ENCODE results near the gene CDC25B.
"Not testable (repeated sequence)": the region's sequence is repeated elsewhere in the genome, so short reads cannot be mapped to it uniquely, and the experiment has no call there.

The CDC25B gene

GRCh38 chr20:3808544-3808943 lies 12.4 kb downstream of the CDC25B start:
- DNase-seq: no peak

GRCh38 chr20:3811467-3812258 lies 15.6 kb downstream of the CDC25B start:
- peak; percentile 99 for DNase-seq

GRCh38 chr20:3812259-3812681 lies 16.2 kb downstream of the CDC25B start:
- no peak for DNase-seq

- no peak for DNase-seq
Measured at GRCh38 chr20:3812975-3813847, 17.1 kb downstream of the CDC25B start.

GRCh38 chr20:3813848-3814581 lies 17.9 kb downstream of the CDC25B start:
- DNase-seq: no peak

GRCh38 chr20:3814928-3815495 lies 18.9 kb downstream of the CDC25B start:
- DNase-seq: no peak

- DNase-seq: no peak
Measured at GRCh38 chr20:3815703-3816315, 19.7 kb downstream of the CDC25B start.

- peak; percentile 94 for DNase-seq
Measured at GRCh38 chr20:3818155-3819151, 22.3 kb downstream of the CDC25B start.

- DNase-seq: no peak
Measured at GRCh38 chr20:3819411-3820047, 23.4 kb downstream of the CDC25B start.

GRCh38 chr20:3820048-3820900 lies 24.2 kb downstream of the CDC25B start, which contains the start of gene AP5S1:
TSS of gene AP5S1 (plus strand) at chr20:3820547. CDS start at chr20:3822118, 1,571 bp downstream.
- peak; percentile 98 for DNase-seq

GRCh38 chr20:3820901-3821727 lies 25.0 kb downstream of the CDC25B start:
- DNase-seq: no peak

GRCh38 chr20:3821996-3822395 lies 25.9 kb downstream of the CDC25B start:
- DNase-seq: no peak

- no peak for DNase-seq
Measured at GRCh38 chr20:3823881-3824280, 27.8 kb downstream of the CDC25B start.

GRCh38 chr20:3825526-3825925 lies 29.4 kb downstream of the CDC25B start:
- peak; percentile 10 for DNase-seq

GRCh38 chr20:3826420-3826819 lies 30.3 kb downstream of the CDC25B start:
- DNase-seq: no peak

- no peak for DNase-seq
Measured at GRCh38 chr20:3828798-3829197, 32.7 kb downstream of the CDC25B start.

- not testable (repeated sequence) for DNase-seq
Measured at GRCh38 chr20:3829891-3830290, 33.8 kb downstream of the CDC25B start.

- no peak for DNase-seq
Measured at GRCh38 chr20:3836132-3836531, 40.0 kb downstream of the CDC25B start.

GRCh38 chr20:3839328-3839727 lies 43.2 kb downstream of the CDC25B start:
- no peak for DNase-seq
